Pancreas (tissue), 10 donors: Measurements from ENCODE around the gene GRIK3. TPM values are rescaled to one million over a fixed set of nuclear protein-coding genes. Genes with fewer than 3 reads are reported as not detected.

Experiments used
- ATAC-seq, 4 donors: fragments of 200-7000 bp; cut with Tn5 transposase; one replicate each; pipeline versions ENCODE4 v1.8.0 to v1.9.1; 2020; ENCODE audit warnings: mild to moderate bottlenecking in 4 of 4, moderate library complexity in 4 of 4
- DNase-seq, 6 donors: peaks; one replicate each; pipeline ENCODE4 v3.0.0-alpha.2; 2020
- FAIRE-seq: peaks from 2 replicates; lab custom pipeline; 2012; peaks lifted over from hg19 to GRCh38; lab: Jason Lieb, UNC
- H3K27ac ChIP-seq, 4 donors: fragments of 200-600 bp; sonication (generic); 1 replicate in 3 of 4; 2 replicates in 1 of 4; pipeline versions ENCODE4 v1.5.0 to v1.8.0; 2020
- H3K27me3 ChIP-seq, 4 donors: fragments of 200-600 bp; one replicate each; pipeline ENCODE4 v1.8.0; 2021
- H3K36me3 ChIP-seq, 3 donors: fragments of 200-600 bp; sonication (generic) in 1 of 3; one replicate each; pipeline versions ENCODE4 v1.5.0 to v1.8.0; 2020 to 2021
- H3K4me1 ChIP-seq, 3 donors: fragments of 200-600 bp; one replicate each; pipeline ENCODE4 v1.8.0; 2021
- H3K4me3 ChIP-seq, 4 donors: fragments of 200-600 bp; sonication (generic) in 2 of 4; one replicate each; pipeline versions ENCODE4 v1.5.0 to v1.8.0; 2020 to 2021
- H3K9me3 ChIP-seq, 4 donors: fragments of 200-600 bp; one replicate each; pipeline ENCODE4 v1.8.0; 2021
- WGBS, 2 donors: extraction: QIAGEN DNeasy Blood & Tissue Kit; methylation state at CpG; one replicate each; pipeline ENCODE4 v1.1.7; 2013; 5-methylcytosine and 5-hydroxymethylcytosine counted together
- intact Hi-C, 3 donors: fragments of 100-400 bp; cut with DNase I; formaldehyde crosslinking; loops; one replicate each; pipeline versions ENCODE4 v1.11.1 to v1.14.2; 2022
- polyA plus RNA-seq, 2 donors: library from polyadenylated mRNA; stranded (reverse); fragments of 200-250 nt; gene quantifications; one replicate each; pipeline ENCODE4 v1.2.3, GENCODE V29; 2013
- total RNA-seq, 6 donors: library from RNA; stranded (reverse); fragmentation: NEBNext Ultra II Directional in 4 of 6; extraction: Animal tissue kit (Norgen Biotek cat#: 25700) in 4 of 6; gene quantifications; one replicate each; pipeline versions ENCODE4 v1.2.1 to v1.2.4, GENCODE V29; 2021 to 2023
- TF ChIP-seq, protein P1 (sequence below), 4 donors: fragments of 200-600 bp; sonication (generic) in 3 of 4; IDR thresholded peaks; one replicate each; pipeline versions ENCODE4 v1.5.0 to v1.8.0; 2021; ENCODE audit warnings: antibody characterized with exemption in 4 of 4
- donor health status: healthy with polysubstance abuse.
- donor health status: DM: no; HTN: no; CAD: no; lungs with moderate emphysema.
- donor health status: DM: no; HTN: no; CAD: no.
- donor health status: control.
- donor health status: control.
- donor health status: Bipolar disorder and iron deficiency.
- donor health status: DM: yes; HTN: yes; CAD: no.
- donor health status: DM: no; HTN: no; CAD: no.
- donor health status: DM: no; HTN: no; CAD: no.
- donor health status: DM: yes; HTN: yes; CAD: no.

The GRIK3 gene
- total and polyA plus RNA-seq, 8 donors: 0.08 to 0.47 (median 0.23) TPM

DNA sequence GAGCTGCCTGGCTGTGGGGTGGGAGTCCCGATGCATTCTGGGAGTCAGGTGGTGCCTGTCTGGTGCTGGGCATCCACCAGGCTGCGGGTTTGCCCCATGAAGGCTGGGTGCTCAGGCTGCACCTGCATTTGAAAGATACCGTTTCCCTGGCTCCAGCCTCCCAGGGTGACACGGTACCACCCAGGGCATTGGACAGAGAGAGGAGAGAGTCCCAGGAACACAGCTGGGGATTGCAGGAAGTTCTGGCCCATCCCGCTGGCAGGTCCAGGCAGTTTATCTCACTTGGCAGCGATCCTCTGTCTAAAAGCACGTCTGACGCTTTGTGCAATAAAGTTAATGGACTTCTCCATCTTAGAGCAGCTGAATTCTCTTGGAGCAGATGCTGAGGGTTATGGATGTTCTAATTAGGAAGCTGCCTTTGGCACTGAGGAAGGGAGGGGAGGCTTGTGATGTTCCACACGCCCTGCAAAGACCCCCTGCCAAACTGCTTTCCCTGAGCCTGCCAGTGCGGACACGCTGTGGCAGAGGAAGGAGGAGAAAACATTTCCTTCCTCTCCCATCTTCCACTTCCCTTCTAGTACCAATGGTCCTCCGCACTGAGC is 246.9 kb downstream of the GRIK3 start:
- no peak overlapping the region for H3K4me3 ChIP-seq
- 47 to 49% methylated on average over 12 of the region's 12 CpGs for WGBS, 2 donors
- ATAC-seq (no peak), FAIRE-seq (no peak), DNase-seq (no peak)
- H3K4me1 ChIP-seq: no peaks in the 10 kb centered on the region
- H3K9me3 ChIP-seq: no peaks in the 10 kb centered on the region
- H3K27ac ChIP-seq: no peak overlapping the region
- no peaks in the 10 kb centered on the region for H3K27me3 ChIP-seq
- no peaks in the 10 kb centered on the region for H3K36me3 ChIP-seq
- intact Hi-C loops: no loop called here
- TF ChIP-seq, protein P1, sequence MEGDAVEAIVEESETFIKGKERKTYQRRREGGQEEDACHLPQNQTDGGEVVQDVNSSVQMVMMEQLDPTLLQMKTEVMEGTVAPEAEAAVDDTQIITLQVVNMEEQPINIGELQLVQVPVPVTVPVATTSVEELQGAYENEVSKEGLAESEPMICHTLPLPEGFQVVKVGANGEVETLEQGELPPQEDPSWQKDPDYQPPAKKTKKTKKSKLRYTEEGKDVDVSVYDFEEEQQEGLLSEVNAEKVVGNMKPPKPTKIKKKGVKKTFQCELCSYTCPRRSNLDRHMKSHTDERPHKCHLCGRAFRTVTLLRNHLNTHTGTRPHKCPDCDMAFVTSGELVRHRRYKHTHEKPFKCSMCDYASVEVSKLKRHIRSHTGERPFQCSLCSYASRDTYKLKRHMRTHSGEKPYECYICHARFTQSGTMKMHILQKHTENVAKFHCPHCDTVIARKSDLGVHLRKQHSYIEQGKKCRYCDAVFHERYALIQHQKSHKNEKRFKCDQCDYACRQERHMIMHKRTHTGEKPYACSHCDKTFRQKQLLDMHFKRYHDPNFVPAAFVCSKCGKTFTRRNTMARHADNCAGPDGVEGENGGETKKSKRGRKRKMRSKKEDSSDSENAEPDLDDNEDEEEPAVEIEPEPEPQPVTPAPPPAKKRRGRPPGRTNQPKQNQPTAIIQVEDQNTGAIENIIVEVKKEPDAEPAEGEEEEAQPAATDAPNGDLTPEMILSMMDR (IDR thresholded peaks at IDR 0.05): no peak

DNA sequence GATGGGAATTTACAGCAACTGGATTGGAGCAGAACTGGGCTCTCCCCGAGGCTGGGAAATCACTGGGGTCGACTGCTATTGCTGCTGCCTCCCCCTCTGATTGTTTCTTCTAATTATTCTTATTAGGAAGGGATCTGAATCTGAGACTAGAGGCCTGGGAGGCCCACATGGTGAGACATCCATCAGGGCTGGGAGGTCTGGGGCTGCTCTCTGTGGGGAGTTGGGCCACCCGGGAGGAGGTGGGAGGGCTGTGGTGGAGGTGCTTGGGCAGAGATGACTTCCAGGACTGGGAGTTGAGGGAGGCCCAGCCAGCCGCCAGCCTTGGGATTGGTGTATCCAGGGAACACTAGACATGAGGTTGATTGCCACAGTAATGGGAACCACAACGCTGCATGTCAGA is 247.9 kb downstream of the GRIK3 start:
- intact Hi-C loops: no loop called here
- H3K9me3 ChIP-seq: no peaks in the 10 kb centered on the region
- TF ChIP-seq, protein P1 (IDR thresholded peaks at IDR 0.05): no peak
- 54 to 74% methylated on average over 5 of the region's 5 CpGs for WGBS, 2 donors
- DNase-seq: no peak
- H3K27me3 ChIP-seq: no peaks in the 10 kb centered on the region
- no peak overlapping the region for H3K27ac ChIP-seq
- FAIRE-seq: no peak
- no peak for ATAC-seq
- no peaks in the 10 kb centered on the region for H3K4me1 ChIP-seq
- no peak overlapping the region for H3K4me3 ChIP-seq
- no peaks in the 10 kb centered on the region for H3K36me3 ChIP-seq

DNA sequence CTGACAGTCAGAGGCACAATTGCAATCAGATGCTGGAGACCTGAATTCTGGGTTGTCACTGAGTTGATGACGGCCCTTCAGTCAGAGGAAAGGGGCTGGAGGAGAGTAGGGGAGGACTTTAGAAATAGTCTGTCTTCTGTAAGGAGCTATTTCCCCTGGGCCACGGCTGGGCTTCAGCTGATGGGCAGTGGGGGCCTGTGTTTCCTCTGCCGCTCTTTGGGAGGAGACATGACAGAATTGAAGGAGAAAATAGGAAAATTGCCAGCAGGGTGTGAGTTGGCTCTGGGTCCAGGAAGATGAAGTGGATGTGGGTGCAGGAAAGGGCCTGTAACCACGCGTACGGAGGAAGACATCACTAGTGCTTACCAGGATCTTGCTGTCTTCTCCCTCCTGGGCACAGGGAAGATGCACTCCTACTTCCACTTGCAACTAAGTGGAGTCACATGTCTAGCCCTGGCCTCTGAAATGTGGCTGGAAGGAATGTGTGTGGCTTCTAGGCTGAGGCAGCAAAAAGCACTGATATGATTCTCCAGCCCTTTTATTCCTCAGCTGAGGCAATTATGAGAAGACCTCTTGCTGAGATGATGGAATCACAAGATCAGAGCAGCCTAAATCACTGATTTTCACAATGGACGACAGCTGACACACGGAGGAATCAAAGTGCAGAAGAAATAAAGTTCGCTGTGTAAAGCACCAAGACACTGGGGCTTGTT is 250.0 kb downstream of the GRIK3 start:
- 73 to 81% methylated on average over 9 of the region's 9 CpGs for WGBS, 2 donors
- intact Hi-C loops: no loop called here
- Histone ChIP-seq H3K36me3 (no peaks in the 10 kb centered on the region), H3K4me1 (no peaks in the 10 kb centered on the region), H3K9me3 (no peaks in the 10 kb centered on the region), H3K27me3 (no peaks in the 10 kb centered on the region), H3K27ac (no peak overlapping the region), H3K4me3 (no peak overlapping the region)
- ATAC-seq: no peak
- DNase-seq: no peak
- TF ChIP-seq, protein P1 (IDR thresholded peaks at IDR 0.05): no peak
- FAIRE-seq: no peak

DNA sequence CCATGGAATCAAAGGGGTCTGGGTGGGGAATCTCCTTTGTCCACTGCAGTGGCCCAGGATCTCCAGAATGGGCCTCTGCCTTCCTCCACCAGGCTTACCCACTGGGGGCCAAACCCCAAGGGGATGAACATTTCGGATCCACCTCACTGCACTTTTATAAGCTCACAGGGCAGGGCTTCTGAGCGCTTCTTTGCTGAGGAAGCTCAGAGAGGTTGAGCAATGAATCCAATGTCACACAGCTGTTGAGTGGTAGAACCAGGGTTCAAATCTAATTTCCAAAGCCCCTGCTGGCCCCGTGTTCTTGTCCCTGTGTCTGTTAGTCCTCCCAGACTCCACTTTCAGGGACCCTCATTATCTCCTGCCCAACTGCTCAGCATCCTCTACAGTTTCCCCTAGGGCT is 250.8 kb downstream of the GRIK3 start:
- intact Hi-C loops: no loop called here
- Histone ChIP-seq H3K4me1 (no peaks in the 10 kb centered on the region), H3K27me3 (no peaks in the 10 kb centered on the region), H3K27ac (no peak overlapping the region), H3K9me3 (no peaks in the 10 kb centered on the region), H3K4me3 (no peak overlapping the region), H3K36me3 (no peaks in the 10 kb centered on the region)
- WGBS, 2 donors: 82 to 84% methylated on average over 3 of the region's 3 CpGs
- no peak for ATAC-seq
- TF ChIP-seq, protein P1 (IDR thresholded peaks at IDR 0.05): no peak
- DNase-seq: no peak
- FAIRE-seq: no peak

DNA sequence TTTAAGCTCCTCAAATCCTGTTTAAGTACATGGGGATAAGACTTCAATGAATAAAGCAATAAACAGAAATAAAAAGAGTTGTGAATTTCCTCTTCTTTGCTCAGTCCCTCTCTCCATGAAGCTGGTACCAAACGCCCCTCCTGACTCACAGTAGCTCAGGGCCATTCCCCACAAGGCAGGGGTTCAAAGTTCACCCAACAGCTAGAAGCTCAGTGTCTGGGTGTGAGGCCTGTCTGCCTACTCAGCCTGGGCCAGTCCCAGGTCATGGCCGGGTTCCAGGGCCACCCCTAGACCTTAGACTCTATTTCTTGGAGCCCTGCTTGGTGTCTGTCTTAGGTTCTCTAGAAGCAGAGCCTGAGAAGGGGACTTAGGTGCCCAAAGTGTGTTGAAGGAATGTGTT is 251.5 kb downstream of the GRIK3 start:
- Histone ChIP-seq H3K4me1 (no peaks in the 10 kb centered on the region), H3K4me3 (no peak overlapping the region), H3K9me3 (no peaks in the 10 kb centered on the region), H3K27me3 (no peaks in the 10 kb centered on the region), H3K36me3 (no peaks in the 10 kb centered on the region), H3K27ac (no peak overlapping the region)
- DNase-seq (no peak), FAIRE-seq (no peak), ATAC-seq (peak in 1 of 4 donors; percentile 30)
- intact Hi-C loops: no loop called here
- TF ChIP-seq, protein P1 (IDR thresholded peaks at IDR 0.05): no peak
- 40 to 50% methylated on average over 2 of the region's 2 CpGs for WGBS, 2 donors
